HG03354 (cell line): ENCODE measurements around the gene DAB2.

Source experiments
- ATAC-seq: cut with Tn5 transposase; IDR thresholded peaks from one replicate; pipeline ENCODE4 v1.9.1; 2021; ENCODE audit warnings: mild to moderate bottlenecking; ENCODE audit not compliant: unreplicated experiment, poor library complexity, severe bottlenecking

DAB2 gene

GRCh38 chr5:39449591-39449990 is 24.8 kb upstream of the DAB2 start:
- ATAC-seq, result no peak

- ATAC-seq, result no peak
These were observed 23.8 kb upstream of the DAB2 start for GRCh38 chr5:39448506-39449128.

- no peak for ATAC-seq
These were observed 23.2 kb upstream of the DAB2 start for GRCh38 chr5:39447968-39448367.

- no peak for ATAC-seq
These were observed 22.3 kb upstream of the DAB2 start for GRCh38 chr5:39447059-39447458.

- no peak for ATAC-seq
These were observed 21.5 kb upstream of the DAB2 start for GRCh38 chr5:39446231-39446630.

GRCh38 chr5:39443911-39444310 is 19.1 kb upstream of the DAB2 start:
- no peak for ATAC-seq

GRCh38 chr5:39442991-39443390 is 18.2 kb upstream of the DAB2 start:
- no peak for ATAC-seq

GRCh38 chr5:39441838-39442237 is 17.1 kb upstream of the DAB2 start:
- ATAC-seq, result no peak

GRCh38 chr5:39440958-39441624 is 16.3 kb upstream of the DAB2 start:
- no peak for ATAC-seq

- ATAC-seq, result no peak
These were observed 15.6 kb upstream of the DAB2 start for GRCh38 chr5:39440192-39440957.

GRCh38 chr5:39439582-39440162 is 14.9 kb upstream of the DAB2 start:
- no peak for ATAC-seq

GRCh38 chr5:39437467-39437866 is 12.7 kb upstream of the DAB2 start:
- no peak for ATAC-seq

GRCh38 chr5:39433848-39434247 is 9.1 kb upstream of the DAB2 start:
- ATAC-seq, result no peak

- ATAC-seq, result no peak
These were observed 8.1 kb upstream of the DAB2 start for GRCh38 chr5:39432696-39433530.

GRCh38 chr5:39430461-39430860 is 5.7 kb upstream of the DAB2 start:
- ATAC-seq, result no peak

GRCh38 chr5:39428640-39429039 is 3.9 kb upstream of the DAB2 start:
- no peak for ATAC-seq

- no peak for ATAC-seq
These were observed 2.9 kb upstream of the DAB2 start for GRCh38 chr5:39427633-39428032.

- no peak for ATAC-seq
These were observed 2.4 kb upstream of the DAB2 start for GRCh38 chr5:39427229-39427628.

GRCh38 chr5:39426746-39427105 is 1.9 kb upstream of the DAB2 start:
- no peak for ATAC-seq
